Activated CD8-positive, alpha-beta memory T cell treated with anti-CD3 and anti-CD28 coated beads for 1 hour (primary cell): Measurements from ENCODE around the gene HABP4.
"Not testable (repeated sequence)": the region's sequence is repeated elsewhere in the genome, so short reads cannot be mapped to it uniquely, and the experiment has no call there.

Experiments used
- DNase-seq, 2 donors: peaks; one replicate each; pipeline ENCODE4 v3.0.0-alpha.2; 2020; ENCODE audit warnings: low read depth in 1 of 2; ENCODE audit errors: extremely low read depth in 1 of 2

HABP4 gene

DNA sequence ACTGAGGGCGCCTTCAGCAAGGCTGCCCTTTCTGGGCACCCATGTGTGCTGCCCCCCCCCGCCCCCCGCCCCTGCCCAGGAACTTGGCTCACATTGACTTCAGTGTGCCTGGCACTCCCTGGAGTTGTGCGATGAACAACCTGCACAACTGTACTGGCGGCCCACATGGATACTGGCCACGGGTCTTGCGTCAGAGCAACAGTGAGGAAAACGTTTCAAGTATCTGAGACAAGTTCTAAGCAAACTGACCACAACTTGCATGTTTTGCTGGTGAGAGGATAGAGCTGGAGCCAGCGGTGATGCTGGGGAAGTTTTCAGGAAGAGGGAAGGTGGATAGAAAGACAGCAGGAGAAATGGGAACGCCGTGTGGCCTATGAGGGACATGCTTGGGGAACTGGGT lies 45.4 kb downstream of the HABP4 start:
- DNase-seq = no peak

DNA sequence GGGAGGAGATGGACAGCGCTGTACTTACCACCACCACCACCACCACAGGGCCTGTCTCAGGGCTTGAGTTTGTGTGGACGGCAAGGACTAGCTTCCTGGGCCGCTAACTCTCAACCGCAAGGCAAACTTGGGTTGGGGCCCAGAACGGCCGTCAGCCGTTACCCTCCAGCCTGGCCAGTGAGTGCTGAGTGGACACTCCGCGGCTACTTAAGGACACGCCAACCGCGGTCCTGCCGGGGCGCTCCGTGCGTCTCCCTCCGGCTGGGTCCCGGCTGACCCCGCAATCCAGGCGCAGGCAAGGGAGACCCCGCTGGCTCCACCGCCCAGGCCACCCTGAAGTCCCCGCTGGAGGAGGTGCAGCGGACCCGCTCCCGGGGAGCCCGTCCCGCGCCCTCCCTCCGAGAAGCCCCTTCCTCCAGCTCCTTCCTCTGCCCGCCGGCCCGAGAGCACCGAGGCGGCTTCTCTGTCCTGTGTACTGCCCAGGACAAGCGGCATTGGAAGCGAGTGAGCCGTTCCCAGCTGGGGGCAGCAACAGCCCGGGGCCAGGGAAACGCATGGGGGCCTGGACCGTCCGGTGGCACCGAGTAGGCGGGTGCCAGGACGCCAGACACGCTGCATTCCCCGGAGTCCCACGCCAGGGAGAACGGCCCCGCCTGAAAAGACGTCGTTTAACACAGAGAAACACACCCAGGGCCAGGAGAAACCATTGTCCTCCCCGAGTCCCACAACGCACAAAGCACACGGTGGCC lies 46.6 kb downstream of the HABP4 start:
- no peak for DNase-seq

DNA sequence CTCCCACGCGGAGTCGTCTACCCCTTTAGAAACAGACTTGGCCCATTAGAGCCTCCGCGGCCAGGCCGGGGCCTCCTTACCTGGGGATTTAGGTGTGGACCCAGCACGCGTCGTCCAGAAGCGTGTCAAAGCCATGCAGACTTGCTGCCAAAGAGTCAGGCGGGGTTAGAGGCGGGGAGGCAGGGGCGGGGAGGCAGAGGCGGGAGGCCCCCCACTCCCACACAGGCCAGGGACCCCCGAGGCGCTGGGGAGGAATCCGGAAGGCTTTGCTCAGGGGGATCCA lies 47.1 kb downstream of the HABP4 start:
- DNase-seq = no peak

DNA sequence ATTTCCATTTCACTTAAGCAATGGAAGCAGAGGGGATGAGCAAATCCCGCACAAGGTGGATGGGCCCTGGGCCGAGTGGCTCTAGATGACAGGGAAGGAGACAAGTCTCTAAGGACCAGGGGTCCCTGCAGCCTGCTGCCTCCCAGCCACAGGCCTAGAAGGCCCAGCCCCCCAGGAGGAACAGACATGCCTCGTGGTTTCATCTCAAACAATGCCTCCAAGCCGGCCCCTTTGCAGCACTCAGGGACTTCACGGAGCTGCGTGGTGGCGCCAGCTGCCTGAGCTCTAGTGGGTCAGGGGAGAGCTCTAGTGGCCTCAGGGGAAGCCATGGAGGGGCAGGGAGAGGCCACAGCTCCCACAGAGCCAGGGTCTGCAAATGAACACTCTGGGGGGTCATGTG lies 48.8 kb downstream of the HABP4 start:
- no peak for DNase-seq

DNA sequence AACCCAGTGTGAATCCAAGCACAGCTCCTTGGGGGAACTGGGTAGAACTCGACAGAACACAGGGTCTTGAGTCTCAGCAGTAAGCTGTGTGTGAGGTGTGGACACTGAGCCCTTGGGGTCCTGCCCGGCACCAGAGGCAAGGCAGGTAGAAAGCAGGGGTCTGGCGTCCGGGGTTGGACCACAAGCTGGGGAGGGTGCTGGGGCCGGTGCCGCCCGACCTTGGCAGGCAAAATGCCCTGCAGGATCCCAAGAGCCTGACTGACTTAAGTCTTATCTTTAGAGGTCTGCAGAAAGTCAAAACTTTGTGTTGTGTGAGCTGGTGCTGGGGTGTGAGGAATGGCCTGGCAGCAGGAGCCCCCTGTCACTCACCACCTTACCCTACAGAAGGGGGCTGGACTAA lies 49.3 kb downstream of the HABP4 start:
- DNase-seq = no peak

DNA sequence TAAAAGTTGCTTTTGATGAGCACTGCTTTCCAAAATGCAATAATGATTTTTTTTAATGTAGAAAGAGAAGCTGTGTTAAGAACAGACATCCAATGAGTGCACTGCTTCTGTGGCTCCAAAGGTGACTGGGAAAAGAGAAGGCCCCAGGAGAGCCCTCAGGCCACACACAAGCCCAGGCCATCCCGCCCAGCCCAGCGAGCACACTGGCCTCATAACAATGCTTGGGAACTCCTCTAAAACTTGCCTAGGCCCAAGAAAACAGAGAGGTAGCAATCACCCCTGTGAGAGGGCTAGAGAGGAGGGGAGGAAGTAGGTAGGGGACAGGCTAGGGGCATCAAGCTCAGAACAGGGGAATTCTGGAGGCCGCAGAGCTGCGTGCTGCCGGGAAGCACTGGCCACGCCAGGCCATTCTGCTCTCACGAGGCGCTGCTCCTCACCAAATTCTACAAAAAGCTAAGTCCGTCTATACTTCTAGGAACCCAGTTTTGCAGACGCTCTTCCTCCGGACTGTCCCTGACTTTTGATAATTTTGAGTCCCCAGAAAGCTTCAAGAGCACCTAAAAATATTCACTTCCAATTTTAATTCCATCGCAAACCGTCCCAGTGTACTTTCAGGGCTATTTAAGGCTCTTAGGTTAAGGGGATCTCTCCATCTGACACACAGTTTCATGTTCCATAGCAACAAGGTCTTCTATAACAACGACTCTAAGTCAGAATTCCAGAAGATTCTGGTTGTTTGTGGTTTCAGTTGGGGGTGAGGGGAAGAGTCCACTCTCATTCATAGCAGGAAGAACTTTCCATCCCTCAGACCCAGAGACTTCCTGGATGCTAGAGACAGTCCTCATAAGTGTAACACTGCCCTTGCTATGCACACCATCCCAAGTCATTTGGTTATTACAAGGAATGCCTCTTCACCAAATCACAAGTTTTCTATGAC lies 51.0 kb downstream of the HABP4 start:
- no peak for DNase-seq

DNA sequence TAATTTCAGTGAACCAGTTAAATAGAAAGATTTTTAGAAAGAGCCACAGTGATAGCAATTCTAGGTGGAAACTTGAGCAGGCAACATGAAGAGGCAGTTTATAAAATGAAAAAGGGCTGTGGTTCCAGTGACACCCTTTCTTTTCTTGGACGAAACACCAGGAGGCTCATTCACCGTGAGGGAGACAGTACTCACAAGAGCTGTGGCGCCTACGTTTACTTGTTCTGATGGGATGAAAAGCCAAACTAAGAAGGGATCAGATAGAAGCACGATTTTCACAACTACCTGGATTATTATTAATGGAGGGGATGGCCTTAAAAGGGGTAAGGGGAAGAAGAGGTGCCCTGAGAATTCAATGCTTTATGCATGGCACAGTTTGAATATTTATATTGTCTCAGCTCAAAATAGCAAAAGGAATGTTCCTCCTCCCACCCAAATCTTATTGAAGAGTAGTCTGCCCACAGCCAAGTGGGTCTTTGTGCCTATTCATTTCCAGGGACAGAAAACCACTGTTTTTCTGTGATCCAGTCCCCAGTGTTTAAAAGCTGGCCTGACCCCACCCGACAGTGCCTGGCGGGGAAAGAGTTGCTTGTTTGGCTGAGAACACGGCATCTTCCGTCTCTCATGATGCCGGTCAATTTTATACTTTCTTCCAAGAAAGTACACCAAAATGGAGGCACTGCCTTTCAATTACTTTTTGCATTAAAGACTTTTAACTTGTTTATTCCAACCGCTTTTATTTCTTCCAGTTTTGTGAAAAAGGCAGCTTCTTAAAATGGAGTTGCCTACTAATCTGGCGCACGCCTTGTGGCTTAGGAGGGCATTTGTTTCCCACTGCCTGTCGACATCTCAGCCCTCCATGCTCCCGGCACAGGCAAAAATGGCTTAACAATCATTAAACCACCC lies 51.9 kb downstream of the HABP4 start:
- DNase-seq = no peak

DNA sequence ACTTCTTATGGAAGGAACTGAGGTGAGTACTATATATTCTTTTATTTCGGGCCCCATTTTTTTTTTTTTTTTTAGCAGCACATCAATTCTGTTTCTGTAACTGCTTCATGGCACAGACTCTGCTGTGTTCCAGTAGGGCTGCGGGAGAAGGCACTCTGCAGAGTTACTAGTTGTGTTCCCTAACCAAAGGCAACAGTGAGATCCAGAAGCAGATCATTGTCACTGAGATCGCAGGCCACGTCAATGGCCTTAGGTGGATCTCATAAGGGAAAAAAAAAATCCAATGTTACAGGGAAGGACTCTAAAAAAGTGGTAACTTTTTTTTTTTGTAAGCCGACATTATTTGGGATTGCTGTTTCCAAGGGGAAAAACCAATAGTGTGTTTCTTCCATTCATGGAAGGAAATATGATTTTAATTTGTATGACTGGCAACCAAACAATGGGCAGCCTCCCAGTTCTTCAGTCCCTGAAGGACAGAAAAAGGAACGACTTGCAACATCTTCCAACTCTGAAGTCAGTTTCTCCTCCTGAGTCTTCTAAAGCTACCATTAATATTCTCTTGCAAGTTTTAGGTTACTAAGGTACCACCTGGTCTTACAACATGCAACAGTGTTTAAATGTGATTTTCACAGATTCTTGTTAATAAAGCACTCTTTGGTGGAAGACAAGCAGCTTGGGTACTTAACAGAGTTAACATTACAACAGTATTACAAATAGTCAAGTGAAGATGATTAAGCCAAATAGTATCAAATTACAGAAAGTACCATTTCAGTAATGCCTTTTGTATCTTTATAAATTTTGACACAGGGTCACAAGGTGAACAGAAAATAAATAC lies 52.8 kb downstream of the HABP4 start:
- no peak for DNase-seq

DNA sequence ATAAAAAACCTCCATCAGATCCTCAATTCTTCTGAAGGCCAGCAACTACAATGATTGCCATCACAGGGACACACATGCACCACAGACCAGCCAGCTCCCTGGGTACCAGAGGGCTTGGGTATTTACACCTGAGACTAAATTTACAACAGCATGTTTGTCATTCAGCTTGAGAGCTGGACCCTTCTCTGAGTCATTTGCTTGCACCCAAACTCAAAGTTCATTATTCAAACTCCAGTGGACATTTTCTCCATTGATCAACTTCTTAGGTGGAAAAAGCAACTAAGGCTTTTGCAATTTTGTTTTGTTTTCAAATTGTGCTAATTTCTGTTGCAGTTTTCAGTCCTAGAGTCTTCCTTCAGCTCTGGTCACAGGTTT lies 53.4 kb downstream of the HABP4 start:
- DNase-seq = not testable (repeated sequence)

DNA sequence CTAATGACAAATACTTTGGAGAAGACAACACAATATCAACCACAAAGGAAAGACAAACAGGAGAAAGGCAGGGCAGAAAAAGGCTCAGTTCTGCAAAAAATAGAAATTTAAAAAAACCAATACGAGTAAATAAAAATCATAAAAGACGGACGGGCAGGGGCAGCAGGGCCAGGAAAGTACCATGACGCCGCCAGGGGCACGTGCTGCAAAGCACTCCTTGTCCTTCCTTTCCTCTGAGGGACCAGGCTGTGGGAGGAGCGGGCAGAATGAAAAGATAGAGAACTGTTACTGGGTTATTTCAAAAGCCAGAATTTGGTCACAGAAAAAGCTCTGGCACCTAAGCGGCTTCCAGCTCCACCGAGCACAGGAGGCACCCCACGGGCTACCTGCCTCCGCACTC lies 53.9 kb downstream of the HABP4 start:
- DNase-seq = no peak

DNA sequence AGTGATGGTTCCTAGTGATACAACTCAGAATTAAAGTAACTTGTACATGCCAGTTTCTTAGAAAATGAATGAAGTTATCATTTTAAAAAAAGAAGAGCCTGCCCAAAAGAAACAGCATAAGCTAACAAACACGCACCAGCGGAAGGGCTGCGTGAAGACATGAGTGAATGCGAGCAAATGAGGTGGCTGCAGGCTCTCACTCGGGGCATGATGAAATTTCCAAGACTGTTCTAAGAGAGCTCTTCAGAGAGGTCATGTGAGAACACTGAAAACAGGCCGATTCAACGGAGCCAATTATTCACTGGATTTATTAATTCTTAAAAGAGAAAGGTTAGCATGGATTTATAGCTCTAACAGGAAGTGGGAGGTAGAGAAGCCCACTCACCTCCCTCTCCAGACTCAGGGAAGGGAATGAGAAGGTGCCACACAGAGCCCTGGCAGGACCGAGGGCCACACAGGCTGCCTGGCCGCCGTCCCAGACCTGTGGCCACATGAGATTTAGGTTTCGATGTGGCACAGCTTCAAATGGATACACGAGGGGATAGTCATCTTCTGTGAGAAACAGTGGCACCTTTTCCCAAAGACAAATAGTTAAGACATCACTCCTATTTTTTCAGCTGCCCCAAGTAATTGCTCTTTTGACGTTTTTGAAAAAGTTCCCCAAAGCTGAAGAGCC lies 55.5 kb downstream of the HABP4 start:
- DNase-seq = no peak

DNA sequence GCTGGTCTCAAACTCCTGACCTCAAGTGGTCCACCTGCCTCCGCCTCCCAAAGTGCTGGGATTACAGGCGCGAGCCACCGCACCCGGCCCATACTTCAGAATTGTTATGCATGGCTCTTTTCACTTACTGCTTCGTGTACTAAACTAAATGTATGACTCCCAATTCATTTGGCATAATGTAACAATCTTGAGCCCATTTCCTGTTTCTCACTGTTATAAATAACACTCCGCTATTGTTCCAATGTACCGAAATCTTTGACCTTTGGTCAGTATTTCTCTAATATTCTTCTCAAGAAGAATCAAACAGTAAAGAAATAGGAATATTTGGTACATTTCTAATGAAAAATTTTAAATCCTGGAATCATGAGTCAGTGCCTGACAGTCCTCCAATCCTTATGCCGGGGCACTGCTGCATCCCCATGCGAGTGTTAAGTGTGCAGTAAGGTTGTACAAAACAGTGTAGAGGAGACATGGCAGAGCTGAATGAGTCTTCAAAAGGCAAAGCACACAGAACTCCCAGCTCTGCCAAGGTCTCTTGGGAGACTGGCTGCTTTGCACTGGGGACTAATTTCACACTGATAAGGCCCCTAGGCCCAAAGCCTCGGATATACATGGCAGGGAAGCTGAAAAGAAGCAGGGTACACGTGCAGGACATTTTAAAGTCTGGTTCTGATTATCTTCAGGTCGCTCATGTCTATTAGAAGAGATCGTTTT lies 58.4 kb downstream of the HABP4 start:
- DNase-seq = no peak

DNA sequence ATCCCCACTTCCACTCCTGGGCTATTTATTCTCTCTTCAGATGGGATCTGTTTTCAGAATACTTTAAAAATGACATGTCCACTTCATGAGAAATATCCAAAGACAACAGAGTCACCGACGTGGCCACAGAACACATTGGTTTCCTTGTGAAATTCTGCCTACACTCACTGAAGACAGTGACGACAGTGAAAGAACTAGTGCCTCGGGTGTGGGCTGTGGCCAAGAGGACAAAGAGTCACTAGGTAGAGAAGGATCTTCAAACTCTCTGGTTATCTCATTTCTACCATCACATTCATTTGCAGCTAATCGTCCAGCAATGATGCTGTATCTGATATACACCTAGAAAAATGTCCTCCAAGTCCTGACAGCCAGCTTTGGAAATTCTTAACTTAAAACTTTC lies 59.1 kb downstream of the HABP4 start:
- DNase-seq = no peak

DNA sequence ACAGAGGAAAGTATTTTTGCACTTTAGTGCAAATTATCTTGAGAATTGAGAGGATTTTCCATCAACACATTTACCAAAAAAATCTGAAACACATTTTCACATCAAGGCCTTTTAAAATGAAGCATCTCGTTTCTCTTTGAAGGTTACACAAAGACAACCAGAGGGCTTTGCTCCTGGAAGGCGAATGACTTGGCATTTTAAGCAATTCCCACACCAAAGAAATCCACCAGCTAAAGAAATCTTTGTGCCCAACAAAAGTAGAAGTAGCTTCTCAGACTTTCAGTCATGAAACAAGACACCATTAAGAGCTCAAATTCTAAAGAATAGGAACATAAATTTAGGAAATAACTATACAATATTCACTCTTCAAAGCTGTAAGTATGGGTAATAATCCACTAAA lies 59.9 kb downstream of the HABP4 start:
- no peak for DNase-seq

DNA sequence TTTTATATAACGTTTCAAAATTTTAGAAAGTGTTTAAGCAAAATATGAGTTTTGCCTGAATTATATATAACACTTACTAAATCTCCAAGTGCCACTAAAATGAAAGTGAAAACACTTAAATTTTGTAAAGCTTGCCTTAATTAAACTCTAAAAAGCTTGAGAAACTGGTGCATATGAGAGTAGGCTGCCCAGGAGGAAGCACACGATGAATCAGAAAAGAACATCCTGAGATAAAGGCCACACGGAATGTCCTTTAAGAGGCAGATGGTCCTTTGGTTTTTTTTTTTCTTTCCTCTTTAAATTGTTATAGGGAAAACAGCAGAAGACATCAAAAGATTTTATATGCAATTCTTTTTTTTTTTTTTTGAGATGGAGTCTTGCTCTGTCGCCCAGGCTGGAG lies 60.3 kb downstream of the HABP4 start:
- DNase-seq = no peak

DNA sequence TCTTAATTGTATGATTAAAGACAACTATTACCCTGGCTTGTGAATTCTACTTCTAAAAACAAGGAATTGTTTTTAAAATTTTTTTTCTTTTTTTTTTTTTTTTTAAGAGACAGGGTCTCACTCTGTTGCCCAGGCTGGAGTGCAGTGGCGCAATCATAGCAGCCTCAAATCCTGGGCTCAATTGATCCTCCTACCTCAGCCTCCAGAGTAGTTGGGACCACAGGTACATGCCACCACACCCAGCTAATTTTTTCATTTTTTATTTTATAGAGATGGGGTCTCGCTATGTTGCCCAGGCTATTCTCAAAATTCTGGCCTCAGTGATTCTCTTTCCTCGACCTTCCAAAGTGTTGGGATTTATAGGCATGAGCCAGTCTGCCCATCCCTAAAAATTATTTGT lies 62.3 kb downstream of the HABP4 start:
- no peak for DNase-seq

DNA sequence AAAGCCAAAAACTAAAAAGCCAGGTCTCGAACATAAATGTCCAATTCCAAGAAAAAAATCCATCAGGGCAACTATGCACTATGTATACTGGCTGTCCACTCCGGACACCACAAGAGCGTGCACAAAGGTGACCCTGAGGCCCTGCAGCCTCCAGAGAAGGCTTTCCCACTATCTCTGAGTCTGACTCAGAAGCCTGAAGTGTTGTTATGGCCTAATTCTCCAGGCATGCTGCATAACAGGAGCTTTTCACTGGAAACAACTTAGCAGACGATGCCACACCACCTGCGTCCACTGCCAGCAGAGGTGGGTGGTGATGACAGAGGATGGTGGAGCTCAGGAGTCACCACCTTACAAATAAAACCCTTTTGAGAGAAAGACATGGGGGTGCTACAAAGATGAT lies 63.7 kb downstream of the HABP4 start:
- DNase-seq = no peak

DNA sequence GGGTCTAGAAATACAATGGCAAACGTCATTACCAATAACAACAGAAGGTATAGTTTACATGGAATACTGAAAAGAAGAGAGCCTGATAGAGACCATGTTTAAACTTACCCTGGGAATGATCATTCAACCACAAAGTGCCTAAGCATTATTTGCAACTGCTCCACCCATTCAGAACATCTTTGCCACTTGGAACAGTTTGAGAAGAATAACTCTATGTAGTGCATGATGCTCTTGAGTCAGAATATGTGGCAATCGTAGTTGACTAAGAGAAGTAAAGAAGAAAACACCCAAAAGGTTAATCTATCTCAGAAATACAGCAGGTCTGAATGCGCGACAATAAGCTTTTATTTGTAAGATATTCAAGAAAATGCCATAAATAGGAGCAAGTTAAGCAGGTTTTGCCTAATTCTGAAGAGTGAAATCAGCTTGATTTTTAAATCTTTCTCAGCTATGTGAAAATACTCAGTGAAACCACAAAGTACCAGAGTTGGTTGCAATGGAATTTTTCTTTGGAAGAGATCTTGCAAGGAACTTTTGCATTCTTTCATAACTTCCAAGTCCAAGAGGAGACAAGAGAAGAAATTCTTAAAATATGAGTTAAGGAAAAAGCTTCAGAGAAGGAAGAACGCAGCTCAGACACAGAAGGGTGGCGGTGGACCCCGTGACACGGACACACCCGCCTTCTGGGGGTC lies 64.3 kb downstream of the HABP4 start:
- DNase-seq = no peak

DNA sequence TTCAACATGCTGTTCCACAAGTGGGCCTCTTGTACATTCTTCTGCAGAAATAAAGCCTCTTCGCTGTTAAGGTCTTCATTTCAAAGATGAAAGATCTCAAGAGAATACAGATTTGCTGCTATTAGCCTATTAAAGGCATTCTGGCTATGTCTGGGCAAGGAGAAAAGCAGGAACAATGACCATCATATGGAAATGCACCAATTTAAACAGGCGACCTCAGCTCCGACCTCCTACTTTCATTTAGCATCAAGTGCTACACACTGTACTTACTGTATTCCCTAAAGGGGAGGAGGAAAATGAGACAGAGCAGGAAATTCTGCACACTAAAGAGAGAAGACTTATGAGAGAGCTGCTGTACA lies 64.8 kb downstream of the HABP4 start:
- no peak for DNase-seq
